Mesodermal cell (in vitro differentiated cells): ENCODE measurements around the gene PDE10A.
"Not testable (repeated sequence)": the region's sequence is repeated elsewhere in the genome, so short reads cannot be mapped to it uniquely, and the experiment has no call there.

Experiments
- H3K27ac ChIP-seq: 2 replicates; pipeline ENCODE4 v1.7.0; 2013; ENCODE audit warnings: mild to moderate bottlenecking, low read depth, low read length, moderate library complexity; ENCODE audit not compliant: severe bottlenecking
- H3K36me3 ChIP-seq: 2 replicates; pipeline ENCODE4 v1.7.1; 2013; ENCODE audit warnings: mild to moderate bottlenecking, low read length, moderate library complexity; ENCODE audit not compliant: control insufficient read depth, insufficient read depth
- H3K4me1 ChIP-seq: one replicate; pipeline ENCODE4 v1.7.1; 2013; ENCODE audit warnings: mild to moderate bottlenecking, low read length; ENCODE audit not compliant: insufficient read depth, control insufficient read depth, poor library complexity, severe bottlenecking
- H3K4me3 ChIP-seq: 2 replicates; pipeline ENCODE4 v1.7.0; 2013; ENCODE audit warnings: low read length, control low read depth, mild to moderate bottlenecking; ENCODE audit not compliant: insufficient read depth, poor library complexity, severe bottlenecking; ENCODE audit errors: extremely low read depth
- H3K9me3 ChIP-seq: 2 replicates; pipeline ENCODE4 v1.7.1; 2013; ENCODE audit warnings: mild to moderate bottlenecking, low read length, moderate library complexity; ENCODE audit not compliant: control insufficient read depth
- WGBS, 2 experiments: methylation state at CpG; one replicate each; pipeline ENCODE4 v1.1.5; 2013; ENCODE audit warnings: missing lambda C conversion rate in 2 of 2; ENCODE audit not compliant: insufficient coverage in 2 of 2; 5-methylcytosine and 5-hydroxymethylcytosine counted together

Gene PDE10A

GRCh38 chr6:165500214-165500907, 162.7 kb downstream of the PDE10A start:
- 95 to 98% methylated on average over 3 to 5 of the region's 6 CpGs for WGBS, 2 experiments
- not testable (repeated sequence) for H3K4me1 ChIP-seq, H3K36me3 ChIP-seq, H3K4me3 ChIP-seq, H3K9me3 ChIP-seq, H3K27ac ChIP-seq

- Histone ChIP-seq H3K27ac (no peak overlapping the region), H3K36me3 (no peaks in the 10 kb centered on the region), H3K4me3 (no peak overlapping the region), H3K4me1 (no peaks in the 10 kb centered on the region), H3K9me3 (no peaks in the 10 kb centered on the region)
- WGBS, 2 experiments, result 100% methylated on average over 2 of the region's 4 CpGs; no CpG with 5 or more reads in 1 of the 2 experiments
Measured at GRCh38 chr6:165497472-165497871, 165.6 kb downstream of the PDE10A start.

GRCh38 chr6:165488624-165489295, 174.3 kb downstream of the PDE10A start:
- no peak overlapping the region for H3K4me3 ChIP-seq
- no peaks in the 10 kb centered on the region for H3K36me3 ChIP-seq
- H3K27ac ChIP-seq, result no peak overlapping the region
- no peaks in the 10 kb centered on the region for H3K4me1 ChIP-seq
- no peaks in the 10 kb centered on the region for H3K9me3 ChIP-seq
- 90 to 97% methylated on average over 6 to 9 of the region's 9 CpGs for WGBS, 2 experiments

GRCh38 chr6:165487950-165488349, 175.1 kb downstream of the PDE10A start:
- Histone ChIP-seq H3K4me1 (no peaks in the 10 kb centered on the region), H3K9me3 (no peaks in the 10 kb centered on the region), H3K36me3 (no peaks in the 10 kb centered on the region), H3K27ac (no peak overlapping the region), H3K4me3 (no peak overlapping the region)

DNA sequence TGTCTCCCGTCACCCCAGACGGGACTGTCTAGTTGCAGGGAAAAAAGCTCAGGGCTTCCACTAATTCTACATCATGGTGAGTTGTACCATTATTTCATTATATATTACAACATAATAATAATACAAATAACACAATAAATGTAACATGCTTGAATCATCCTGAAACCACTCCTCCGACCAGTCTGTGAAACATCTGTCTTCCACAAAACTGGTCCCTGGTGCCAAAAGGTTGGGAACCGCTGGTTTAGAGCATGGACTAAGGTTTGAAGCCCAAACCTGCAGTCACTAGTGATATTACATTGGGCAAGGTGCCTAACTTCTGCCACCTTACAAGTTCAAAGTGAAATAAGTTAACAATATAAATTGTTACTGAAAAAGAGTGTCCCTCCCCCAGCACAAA, 175.7 kb downstream of the PDE10A start:
- Histone ChIP-seq H3K36me3 (no peaks in the 10 kb centered on the region), H3K4me1 (no peaks in the 10 kb centered on the region), H3K9me3 (no peaks in the 10 kb centered on the region), H3K27ac (no peak overlapping the region), H3K4me3 (no peak overlapping the region)
- WGBS, 2 experiments, result 82% methylated on average over 2 of the region's 4 CpGs; no CpG with 5 or more reads in 1 of the 2 experiments

GRCh38 chr6:165486183-165487137, 176.6 kb downstream of the PDE10A start:
- WGBS, 2 experiments, result 93 to 97% methylated on average over 10 to 16 of the region's 22 CpGs
- no peak overlapping the region for H3K27ac ChIP-seq
- no peaks in the 10 kb centered on the region for H3K4me1 ChIP-seq
- H3K36me3 ChIP-seq, result no peaks in the 10 kb centered on the region
- H3K4me3 ChIP-seq, result no peak overlapping the region
- H3K9me3 ChIP-seq, result no peaks in the 10 kb centered on the region

DNA sequence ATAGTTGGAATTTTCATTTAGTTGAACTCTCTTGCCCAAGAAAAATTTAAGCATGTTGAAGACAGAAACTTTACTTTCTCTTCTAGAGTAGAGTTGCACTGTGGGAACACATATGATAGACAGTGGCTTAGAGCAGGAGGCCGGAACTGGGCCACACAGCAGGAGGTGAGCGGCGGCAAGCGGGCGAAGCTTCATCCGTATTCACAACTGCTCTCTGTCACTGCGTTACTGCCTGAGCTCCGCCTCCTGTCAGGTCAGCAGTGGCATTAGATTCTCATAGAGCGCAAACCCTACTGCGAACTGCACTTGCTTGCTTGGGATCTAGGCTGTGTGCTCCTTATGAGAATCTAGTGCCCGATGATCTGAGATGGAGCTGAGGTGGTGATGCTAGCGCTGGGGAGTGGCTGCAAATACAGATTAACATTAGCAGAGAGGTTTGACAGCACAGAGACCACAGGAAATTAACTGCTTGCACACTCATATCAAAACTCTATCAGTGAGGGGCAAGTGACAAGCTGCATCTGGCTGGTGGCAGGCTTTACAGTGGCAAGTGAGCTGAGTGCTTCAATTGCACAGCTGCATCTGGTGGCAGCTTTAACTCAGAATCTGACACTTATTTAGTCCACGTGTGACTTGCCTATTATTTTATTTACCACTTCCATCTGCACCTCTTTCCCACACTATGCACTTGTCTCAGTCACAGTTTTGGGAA, 178.7 kb downstream of the PDE10A start:
- H3K4me1 ChIP-seq, result no peaks in the 10 kb centered on the region
- H3K4me3 ChIP-seq, result no peak overlapping the region
- H3K9me3 ChIP-seq, result no peaks in the 10 kb centered on the region
- 70 to 83% methylated on average over 10 to 12 of the region's 13 CpGs for WGBS, 2 experiments
- no peaks in the 10 kb centered on the region for H3K36me3 ChIP-seq
- H3K27ac ChIP-seq, result no peak overlapping the region

DNA sequence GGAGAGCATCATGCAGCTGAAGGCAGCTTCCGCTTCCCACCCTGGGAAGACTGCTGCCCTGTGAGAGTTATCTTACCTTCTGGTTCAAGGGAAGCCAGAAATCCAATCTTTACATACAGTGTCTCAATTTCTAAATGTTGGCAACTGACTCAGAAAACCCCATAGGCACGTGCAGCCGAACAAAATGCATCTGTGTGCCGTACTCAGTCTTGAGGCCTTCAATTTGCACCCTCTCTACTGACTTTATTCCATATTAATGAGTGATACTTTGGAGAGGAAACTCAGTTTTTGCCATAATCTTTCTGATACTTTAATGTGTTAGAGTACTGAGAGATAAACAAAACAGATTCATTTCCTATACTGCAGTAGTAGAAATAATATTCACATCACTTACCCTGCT, 181.1 kb downstream of the PDE10A start:
- H3K4me1 ChIP-seq, result no peaks in the 10 kb centered on the region
- 90 to 100% methylated on average over 1 to 4 of the region's 4 CpGs for WGBS, 2 experiments
- H3K9me3 ChIP-seq, result no peaks in the 10 kb centered on the region
- H3K4me3 ChIP-seq, result no peak overlapping the region
- H3K27ac ChIP-seq, result no peak overlapping the region
- H3K36me3 ChIP-seq, result no peaks in the 10 kb centered on the region

GRCh38 chr6:165480916-165481315, 182.1 kb downstream of the PDE10A start:
- no peaks in the 10 kb centered on the region for H3K9me3 ChIP-seq
- WGBS, 2 experiments, result 100% methylated on average over 1 of the region's 3 CpGs; no CpG with 5 or more reads in 1 of the 2 experiments
- H3K36me3 ChIP-seq, result no peaks in the 10 kb centered on the region
- H3K4me3 ChIP-seq, result no peak overlapping the region
- no peak overlapping the region for H3K27ac ChIP-seq
- H3K4me1 ChIP-seq, result no peaks in the 10 kb centered on the region

- Histone ChIP-seq H3K4me1 (no peaks in the 10 kb centered on the region), H3K4me3 (no peak overlapping the region)
- WGBS, 2 experiments, result 83 to 100% methylated on average over 1 of the region's 1 CpG
Measured at GRCh38 chr6:165478581-165478980, 184.5 kb downstream of the PDE10A start.

More at GRCh38 chr6:165478581-165478980, 184.5 kb downstream of the PDE10A start:
- Histone ChIP-seq H3K9me3 (no peaks in the 10 kb centered on the region), H3K27ac (no peak overlapping the region), H3K36me3 (no peaks in the 10 kb centered on the region)
